T-helper 1 cell treated with Interleukin-12 subunit alpha and Interleukin-12 subunit beta and Interleukin-4 antibody, amounts not matched to agents 30 ng/mL and 1 ng/mL, for 36 hours (primary cell): Measurements from ENCODE around the gene COL11A2. TPM values are rescaled to one million over a fixed set of nuclear protein-coding genes. Genes with fewer than 3 reads are reported as not detected.

Experiments used
- intact Hi-C: fragments of 100-400 bp; cut with micrococcal nuclease; formaldehyde crosslinking; loops from one replicate; pipeline ENCODE4 v1.15.1; 2024
- total RNA-seq: library from RNA; stranded (reverse); gene quantifications from 2 replicates; pipeline ENCODE4 v1.2.3, GENCODE V29; 2022

Gene COL11A2
- total RNA-seq, 1 donor from 2014 or later = 0.42 TPM

GRCh38 chr6:33206864-33207551 lies 14.7 kb upstream of the COL11A2 start:
- intact Hi-C loops = loop anchor here (10.0 kb wide), 1 partner anchor 1232 kb away; the partner anchor contains the start of gene DXO

GRCh38 chr6:33206027-33206863 lies 14.0 kb upstream of the COL11A2 start:
- intact Hi-C loops = loop anchor here (10.0 kb wide), 1 partner anchor 1231 kb away; the partner anchor contains the start of gene DXO

- intact Hi-C loops = loop anchor here (2.0 to 10.0 kb wide), 2 partner anchors 1011 to 1231 kb away; partner anchors contain the start of gene DXO
Observed at GRCh38 chr6:33205191-33206026, 13.1 kb upstream of the COL11A2 start.

GRCh38 chr6:33204415-33205190 lies 12.3 kb upstream of the COL11A2 start, which contains the start of gene HSD17B8:
TSS of gene HSD17B8 (plus strand) at chr6:33204655. CDS start at chr6:33204669, 14 bp downstream.
- intact Hi-C loops = loop anchor here (1.0 to 10.0 kb wide), 7 partner anchors 44 to 1230 kb away; partner anchors contain the start of genes DXO, KIFC1, LEMD2 and PSMB9

GRCh38 chr6:33204165-33204414 lies 11.8 kb upstream of the COL11A2 start:
- intact Hi-C loops = loop anchor here (1.0 to 10.0 kb wide), 7 partner anchors 44 to 1229 kb away; partner anchors contain the start of genes DXO, KIFC1, LEMD2 and PSMB9

- intact Hi-C loops = loop anchor here (1.0 to 10.0 kb wide), 7 partner anchors 45 to 1229 kb away; partner anchors contain the start of genes DXO, KIFC1, LEMD2 and PSMB9
Observed at GRCh38 chr6:33203443-33204164, 11.3 kb upstream of the COL11A2 start.

- intact Hi-C loops = loop anchor here (5.0 to 10.0 kb wide), 4 partner anchors 310 to 1228 kb away; partner anchors contain the start of genes DXO, LEMD2, PSMB9 and TAP1
Observed at GRCh38 chr6:33202799-33203198, 10.5 kb upstream of the COL11A2 start.

GRCh38 chr6:33201935-33202334 lies 9.7 kb upstream of the COL11A2 start:
- intact Hi-C loops = loop anchor here (2.0 to 10.0 kb wide), 5 partner anchors 111 to 1227 kb away; partner anchors contain the start of genes DXO, LEMD2, PSMB9 and TAP1

GRCh38 chr6:33201147-33201545 lies 8.9 kb upstream of the COL11A2 start:
- intact Hi-C loops = loop anchor here (2.0 to 10.0 kb wide), 5 partner anchors 112 to 1226 kb away; partner anchors contain the start of genes DXO, LEMD2, PSMB9 and TAP1

- intact Hi-C loops = loop anchor here (1.0 to 10.0 kb wide), 19 partner anchors 8 to 1226 kb away; partner anchors contain the start of genes CUTA, DXO, HLA-DPB1 and LEMD2
Observed at GRCh38 chr6:33200219-33201146, 8.2 kb upstream of the COL11A2 start, which contains the start of the genes RXRB and SLC39A7. TSS of gene RXRB (minus strand) at chr6:33200665. CDS start at chr6:33200476, 189 bp downstream. TSS of gene SLC39A7 (plus strand) at chr6:33200867. CDS start at chr6:33201246, 379 bp downstream.

GRCh38 chr6:33199687-33200218 lies 7.5 kb upstream of the COL11A2 start:
- intact Hi-C loops = loop anchor here (1.0 to 10.0 kb wide), 19 partner anchors 9 to 1225 kb away; partner anchors contain the start of genes CUTA, DXO, HLA-DPB1 and LEMD2

GRCh38 chr6:33198853-33199436 lies 6.7 kb upstream of the COL11A2 start:
- intact Hi-C loops = no loop called here

- intact Hi-C loops = no loop called here
Observed at GRCh38 chr6:33198159-33198852, 6.0 kb upstream of the COL11A2 start.

- intact Hi-C loops = loop anchor here (1.0 kb wide), 3 partner anchors 36 to 79 kb away; no protein-coding TSS in a partner anchor
Observed at GRCh38 chr6:33197431-33198048, 5.3 kb upstream of the COL11A2 start.

- intact Hi-C loops = no loop called here
Observed at GRCh38 chr6:33195304-33196165, 3.3 kb upstream of the COL11A2 start.
